Stimulated activated CD8-positive, alpha-beta memory T cell treated with anti-CD3 and anti-CD28 coated beads, Interleukin-12 subunit alpha, Interleukin-12 subunit beta, amount 100 ng/mL, for 4 hours (primary cell): ENCODE results near the gene ZFYVE16.
"Not testable (repeated sequence)": the region's sequence is repeated elsewhere in the genome, so short reads cannot be mapped to it uniquely, and the experiment has no call there.

Source experiments
- DNase-seq: peaks from one replicate; pipeline ENCODE4 v3.0.0-alpha.2; 2020; ENCODE audit warnings: low read depth

Gene ZFYVE16

GRCh38 chr5:80411589-80412219, 3.8 kb downstream of the ZFYVE16 start:
- no peak for DNase-seq

- no peak for DNase-seq
These were observed 6.2 kb downstream of the ZFYVE16 start for GRCh38 chr5:80414113-80414512.

- DNase-seq: no peak
These were observed 10.1 kb downstream of the ZFYVE16 start for GRCh38 chr5:80417973-80418372.

GRCh38 chr5:80424365-80424764, 16.5 kb downstream of the ZFYVE16 start:
- not testable (repeated sequence) for DNase-seq

GRCh38 chr5:80435476-80435875, 27.6 kb downstream of the ZFYVE16 start:
- no peak for DNase-seq

GRCh38 chr5:80437326-80437725, 29.5 kb downstream of the ZFYVE16 start:
- no peak for DNase-seq

GRCh38 chr5:80438739-80439138, 30.9 kb downstream of the ZFYVE16 start:
- no peak for DNase-seq

GRCh38 chr5:80439213-80439612, 31.3 kb downstream of the ZFYVE16 start:
- DNase-seq: no peak

- DNase-seq: no peak
These were observed 34.9 kb downstream of the ZFYVE16 start for GRCh38 chr5:80442742-80443141.

GRCh38 chr5:80453366-80453765, 45.5 kb downstream of the ZFYVE16 start:
- no peak for DNase-seq

- no peak for DNase-seq
These were observed 55.4 kb downstream of the ZFYVE16 start for GRCh38 chr5:80463269-80463668.

- no peak for DNase-seq
These were observed 59.0 kb downstream of the ZFYVE16 start for GRCh38 chr5:80466669-80467485.

GRCh38 chr5:80468131-80468530, 60.3 kb downstream of the ZFYVE16 start:
- DNase-seq: no peak

- DNase-seq: not testable (repeated sequence)
These were observed 62.8 kb downstream of the ZFYVE16 start for GRCh38 chr5:80470631-80471030.

- DNase-seq: no peak
These were observed 67.1 kb downstream of the ZFYVE16 start for GRCh38 chr5:80474929-80475328.

GRCh38 chr5:80479713-80480112, 71.8 kb downstream of the ZFYVE16 start:
- DNase-seq: no peak

- no peak for DNase-seq
These were observed 72.5 kb downstream of the ZFYVE16 start for GRCh38 chr5:80480354-80480753.

- no peak for DNase-seq
These were observed 73.4 kb downstream of the ZFYVE16 start for GRCh38 chr5:80481019-80481893.

GRCh38 chr5:80482578-80482977, 74.7 kb downstream of the ZFYVE16 start:
- no peak for DNase-seq

- DNase-seq: no peak
These were observed 75.9 kb downstream of the ZFYVE16 start for GRCh38 chr5:80483636-80484232.

GRCh38 chr5:80487444-80487828, 79.6 kb downstream of the ZFYVE16 start:
- no peak for DNase-seq
